Thymus (tissue), 11 donors: ENCODE measurements around the gene SH3PXD2B. TPM values are rescaled to one million over a fixed set of nuclear protein-coding genes. Genes with fewer than 3 reads are reported as not detected.
"Not testable (repeated sequence)": the region's sequence is repeated elsewhere in the genome, so short reads cannot be mapped to it uniquely, and the experiment has no call there.

Source experiments
- DNase-seq, 9 donors: peaks; one replicate each; pipeline ENCODE4 v3.0.0-alpha.2; 2013; ENCODE audit warnings: low spot score in 9 of 9, low read depth in 6 of 9, missing footprints in 1 of 9
- H3K27ac ChIP-seq, 2 donors: one replicate each; pipeline ENCODE4 v1.5.1; 2013; ENCODE audit warnings: control low read depth in 1 of 2, low read depth in 1 of 2, low read length in 1 of 2, mild to moderate bottlenecking in 1 of 2, moderate library complexity in 1 of 2
- H3K27me3 ChIP-seq, 2 donors: one replicate each; pipeline ENCODE4 v1.5.1; 2013; ENCODE audit warnings: low read length in 1 of 2; ENCODE audit not compliant: control insufficient read depth in 2 of 2, insufficient read depth in 1 of 2
- H3K36me3 ChIP-seq, 2 donors: one replicate each; pipeline ENCODE4 v1.5.1; 2013; ENCODE audit warnings: low read length in 1 of 2, mild to moderate bottlenecking in 1 of 2, moderate library complexity in 1 of 2; ENCODE audit not compliant: control insufficient read depth in 2 of 2, insufficient read depth in 2 of 2
- H3K4me1 ChIP-seq, 2 donors: one replicate each; pipeline ENCODE4 v1.5.1; 2013; ENCODE audit warnings: low read length in 2 of 2; ENCODE audit not compliant: control insufficient read depth in 2 of 2, insufficient read depth in 2 of 2
- H3K4me3 ChIP-seq, 2 donors: one replicate each; pipeline ENCODE4 v1.5.1; 2013; ENCODE audit warnings: low read length in 2 of 2, control low read depth in 1 of 2, mild to moderate bottlenecking in 1 of 2
- H3K9me3 ChIP-seq, 2 donors: one replicate each; pipeline ENCODE4 v1.5.1; 2013; ENCODE audit warnings: low read length in 1 of 2, mild to moderate bottlenecking in 1 of 2; ENCODE audit not compliant: control insufficient read depth in 2 of 2, insufficient read depth in 1 of 2
- WGBS: extraction: QIAGEN DNeasy Blood & Tissue Kit; methylation state at CpG from one replicate; pipeline ENCODE4 v1.1.7; 2013; 5-methylcytosine and 5-hydroxymethylcytosine counted together
- polyA plus RNA-seq: library from polyadenylated mRNA; stranded (reverse); fragments of 200-250 nt; gene quantifications from one replicate; pipeline ENCODE4 v1.2.3, GENCODE V29; 2013
- total RNA-seq: library from RNA; stranded (reverse); fragments of 120-200 nt; gene quantifications from one replicate; pipeline ENCODE4 v1.2.4, GENCODE V29; 2013
- donor health status: healthy.

SH3PXD2B gene
- total and polyA plus RNA-seq, 2 donors = 3.2 to 7.3 TPM

DNA sequence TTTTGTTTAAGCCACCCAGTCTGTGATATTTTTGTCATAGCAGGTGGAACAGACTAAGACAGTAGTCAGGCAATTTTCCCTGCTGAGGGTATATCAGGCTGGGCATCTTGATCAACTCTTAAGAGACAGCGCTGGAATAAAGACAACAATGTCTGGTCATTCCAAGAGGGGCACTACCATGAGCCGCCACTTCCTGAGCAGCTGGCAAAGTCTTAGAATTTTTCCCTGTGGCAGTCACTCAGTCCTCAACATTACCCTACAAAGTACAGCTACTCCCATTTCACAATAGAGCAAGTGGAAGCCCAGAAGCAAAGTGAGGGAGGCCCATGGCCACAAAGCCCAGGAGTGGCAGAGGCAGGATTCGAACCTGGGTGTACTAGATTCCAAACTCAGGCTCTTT is 74.8 kb downstream of the SH3PXD2B start:
- no peaks in the 10 kb centered on the region for H3K27me3 ChIP-seq
- WGBS = 78% methylated on average over 3 of the region's 3 CpGs
- H3K27ac ChIP-seq = no peak overlapping the region
- no peaks in the 10 kb centered on the region for H3K9me3 ChIP-seq
- no peaks in the 10 kb centered on the region for H3K36me3 ChIP-seq
- no peak for DNase-seq
- no peak overlapping the region for H3K4me3 ChIP-seq
- H3K4me1 ChIP-seq = peaks cover 0 to 4% of the 10 kb centered on the region in 2 donors

DNA sequence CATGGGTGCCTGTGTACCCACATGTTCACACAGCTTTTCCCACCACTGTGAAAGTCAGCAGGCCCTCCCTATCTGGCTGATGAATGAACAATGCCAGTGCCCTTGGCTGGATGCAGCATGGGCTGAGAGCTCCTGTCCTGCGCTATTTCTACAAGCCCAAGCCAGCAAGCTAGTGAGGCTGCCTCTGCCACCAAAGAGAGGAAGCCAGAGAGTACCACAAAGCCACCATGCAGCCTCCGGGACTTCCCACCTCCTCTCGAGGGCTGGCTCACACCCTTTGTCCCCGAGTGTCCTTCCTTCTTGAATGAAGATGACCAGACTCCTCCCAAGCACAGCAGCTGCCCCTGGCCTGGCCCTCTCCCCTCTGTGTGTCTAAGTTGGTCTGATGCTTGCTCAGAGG is 76.5 kb downstream of the SH3PXD2B start:
- Histone ChIP-seq H3K9me3 (no peaks in the 10 kb centered on the region), H3K36me3 (no peaks in the 10 kb centered on the region), H3K27me3 (no peaks in the 10 kb centered on the region), H3K27ac (no peak overlapping the region), H3K4me1 (peaks cover 0 to 4% of the 10 kb centered on the region in 2 donors), H3K4me3 (no peak overlapping the region)
- 36% methylated on average over 4 of the region's 4 CpGs for WGBS
- no peak for DNase-seq

DNA sequence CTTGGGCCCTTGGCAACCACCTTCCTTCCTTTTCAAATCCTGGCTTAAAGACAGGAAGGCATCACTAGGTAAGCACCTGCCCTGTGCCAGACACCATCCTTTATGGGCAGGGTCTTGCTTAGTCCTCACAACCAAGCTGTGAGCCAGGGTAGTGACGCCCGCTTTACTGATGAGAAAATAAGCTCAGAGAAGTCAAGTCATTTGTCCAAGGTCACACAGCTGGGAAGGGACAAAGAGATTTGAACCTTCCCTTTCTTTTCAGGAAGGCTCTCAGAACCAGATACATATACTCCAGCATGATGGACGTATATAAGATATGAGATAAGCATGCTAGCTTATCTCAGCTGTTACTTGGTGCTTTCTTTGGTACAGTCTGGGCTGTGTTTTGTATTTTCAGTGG is 76.9 kb downstream of the SH3PXD2B start:
- no peaks in the 10 kb centered on the region for H3K9me3 ChIP-seq
- no peaks in the 10 kb centered on the region for H3K27me3 ChIP-seq
- WGBS = 95% methylated on average over 3 of the region's 3 CpGs
- H3K36me3 ChIP-seq = no peaks in the 10 kb centered on the region
- peaks cover 0 to 4% of the 10 kb centered on the region in 2 donors for H3K4me1 ChIP-seq
- DNase-seq = no peak
- H3K4me3 ChIP-seq = no peak overlapping the region
- H3K27ac ChIP-seq = no peak overlapping the region

DNA sequence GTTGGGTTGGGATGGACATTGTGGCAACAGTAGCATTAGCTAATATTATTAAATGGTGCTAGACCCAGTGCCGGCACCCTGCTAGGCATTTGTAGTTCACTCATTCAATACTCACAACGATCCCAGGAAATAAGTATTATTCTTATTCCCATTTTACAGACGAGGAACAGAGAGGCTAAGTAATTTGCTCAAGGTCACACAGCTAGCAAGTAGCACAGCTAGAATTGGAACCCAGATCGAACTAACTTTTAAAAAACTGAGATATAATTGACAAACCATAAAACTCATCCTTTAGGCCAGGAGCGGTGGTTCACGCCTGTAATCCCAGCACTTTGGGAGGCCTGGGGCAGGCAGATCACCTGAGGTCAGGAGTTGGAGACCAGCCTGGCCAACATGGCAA is 79.5 kb downstream of the SH3PXD2B start:
- no peaks in the 10 kb centered on the region for H3K36me3 ChIP-seq
- no peaks in the 10 kb centered on the region for H3K27me3 ChIP-seq
- H3K4me3 ChIP-seq = no peak overlapping the region
- no peaks in the 10 kb centered on the region for H3K4me1 ChIP-seq
- H3K27ac ChIP-seq = no peak overlapping the region
- WGBS = 97% methylated on average over 6 of the region's 6 CpGs
- no peak for DNase-seq
- H3K9me3 ChIP-seq = peaks cover 0 to 3% of the 10 kb centered on the region in 2 donors

DNA sequence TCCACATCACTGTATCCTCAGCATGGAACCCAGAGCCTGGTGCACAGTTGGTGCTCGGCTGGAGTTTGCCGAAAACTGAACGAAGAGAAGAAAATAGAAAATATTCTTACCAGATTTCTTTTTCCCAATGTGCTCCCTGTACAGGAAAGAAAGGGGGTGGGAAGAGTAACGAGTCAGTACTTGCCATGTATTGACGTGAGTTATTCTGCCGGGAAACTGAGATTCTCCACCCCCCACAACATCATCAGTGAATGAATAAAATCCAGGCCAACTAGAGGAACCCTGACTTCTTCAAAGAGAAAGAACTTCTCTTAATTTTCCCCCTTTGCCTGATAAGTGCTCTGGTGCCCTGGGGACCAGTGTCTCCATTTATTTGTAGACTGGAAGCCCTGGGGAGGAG is 80.6 kb downstream of the SH3PXD2B start:
- WGBS = 96% methylated on average over 6 of the region's 6 CpGs

DNA sequence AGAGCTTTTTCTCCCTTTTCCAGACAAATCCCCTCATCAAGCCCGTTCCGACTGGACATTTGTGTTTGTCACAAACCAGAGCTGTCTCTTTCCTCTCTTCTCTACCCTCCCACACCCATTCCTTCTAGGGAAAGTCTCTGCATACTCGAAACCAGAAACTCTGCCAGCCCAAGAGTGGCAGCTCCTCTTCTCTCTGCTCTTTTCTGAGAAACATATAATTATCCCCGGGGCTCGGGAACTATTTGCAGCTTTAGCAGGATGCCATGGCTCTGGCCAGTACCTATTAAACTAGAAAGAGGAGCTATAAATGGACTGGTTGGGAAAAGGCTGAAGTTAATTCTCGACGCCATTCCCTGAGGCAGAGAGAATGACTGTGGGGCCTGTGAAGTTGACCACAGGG is 82.6 kb downstream of the SH3PXD2B start:
- no peaks in the 10 kb centered on the region for H3K36me3 ChIP-seq
- no peak overlapping the region for H3K27ac ChIP-seq
- H3K27me3 ChIP-seq = no peaks in the 10 kb centered on the region
- no peaks in the 10 kb centered on the region for H3K4me1 ChIP-seq
- peaks cover 0 to 8% of the 10 kb centered on the region in 2 donors for H3K9me3 ChIP-seq
- WGBS = 97% methylated on average over 7 of the region's 7 CpGs
- no peak overlapping the region for H3K4me3 ChIP-seq
- DNase-seq = no peak

More for the DNA sequence above, 80.6 kb downstream of the SH3PXD2B start:
- H3K4me1 ChIP-seq = no peaks in the 10 kb centered on the region
- H3K27ac ChIP-seq = no peak overlapping the region
- H3K27me3 ChIP-seq = no peaks in the 10 kb centered on the region
- H3K4me3 ChIP-seq = no peak overlapping the region
- H3K36me3 ChIP-seq = no peaks in the 10 kb centered on the region
- H3K9me3 ChIP-seq = peaks cover 0 to 3% of the 10 kb centered on the region in 2 donors
- no peak for DNase-seq

DNA sequence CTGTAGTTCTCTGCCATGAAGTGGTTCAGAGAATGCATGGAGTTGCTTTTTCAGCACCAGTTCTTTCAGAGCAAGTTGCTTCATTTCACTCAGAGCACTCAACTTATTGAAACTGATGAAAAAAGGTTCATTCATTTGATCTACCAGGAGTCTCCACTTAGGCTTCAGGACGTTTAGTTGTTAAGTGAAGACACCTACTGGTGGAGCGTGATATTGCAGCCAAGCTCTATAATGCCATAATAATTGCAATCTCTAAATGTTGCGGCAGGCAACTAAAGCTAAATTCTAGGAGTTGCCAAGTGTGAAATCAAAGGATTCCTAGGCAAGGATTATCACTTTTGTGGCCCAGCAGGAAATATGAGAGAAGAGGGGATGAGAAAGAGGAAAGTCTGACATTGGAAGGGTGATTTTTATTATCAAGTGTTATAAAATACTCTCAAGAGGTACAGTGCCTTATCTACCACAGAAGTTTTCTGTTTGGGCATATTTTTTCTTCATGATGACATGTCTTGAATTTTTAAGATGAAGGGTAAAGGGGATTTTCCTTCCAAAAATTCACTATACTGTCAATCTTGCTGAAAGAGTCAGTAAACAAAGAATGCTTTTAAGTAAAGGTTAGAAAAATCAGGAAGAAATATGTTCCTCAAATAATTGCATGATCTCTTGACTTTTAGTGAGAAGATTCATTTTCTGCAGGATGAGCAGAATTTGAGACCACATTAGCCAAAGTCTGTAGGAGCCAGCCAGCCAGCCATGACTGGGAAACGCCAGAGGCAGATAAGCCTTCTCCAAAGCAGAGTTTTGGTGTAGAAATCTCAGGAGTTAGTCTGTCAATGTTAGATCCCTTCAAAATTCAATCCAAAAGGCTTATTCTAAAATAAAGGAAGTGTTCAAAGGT is 83.4 kb downstream of the SH3PXD2B start:
- Histone ChIP-seq H3K4me1 (no peaks in the 10 kb centered on the region), H3K9me3 (peaks cover 0 to 8% of the 10 kb centered on the region in 2 donors), H3K27me3 (no peaks in the 10 kb centered on the region), H3K36me3 (no peaks in the 10 kb centered on the region), H3K4me3 (no peak overlapping the region), H3K27ac (no peak overlapping the region)
- DNase-seq = peak in 1 of 9 donors; percentile 12
- 68% methylated on average over 4 of the region's 4 CpGs for WGBS

DNA sequence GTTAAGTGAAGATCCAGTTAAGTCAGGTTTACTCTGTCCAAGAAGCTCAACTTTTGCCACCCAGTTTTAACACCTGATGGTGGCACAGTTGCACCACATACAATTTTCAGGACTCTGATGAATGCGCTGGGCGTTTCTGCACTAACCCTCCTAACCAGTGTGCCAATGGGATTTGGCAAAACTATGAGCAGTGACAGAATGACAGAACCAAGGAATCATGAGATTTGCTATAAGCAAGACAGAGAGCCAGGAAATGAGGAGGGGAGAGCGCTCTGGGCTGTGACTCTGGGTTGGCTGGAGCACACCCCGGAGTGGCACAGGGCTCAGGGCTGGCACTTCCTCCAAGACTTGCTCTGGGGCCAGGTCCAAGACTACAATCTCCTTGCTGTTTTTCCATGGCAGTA is 84.1 kb downstream of the SH3PXD2B start:
- WGBS = 97% methylated on average over 4 of the region's 4 CpGs
- Histone ChIP-seq H3K27me3 (no peaks in the 10 kb centered on the region), H3K9me3 (peaks cover 0 to 8% of the 10 kb centered on the region in 2 donors), H3K27ac (no peak overlapping the region), H3K4me3 (no peak overlapping the region), H3K36me3 (no peaks in the 10 kb centered on the region), H3K4me1 (no peaks in the 10 kb centered on the region)
- DNase-seq = no peak

DNA sequence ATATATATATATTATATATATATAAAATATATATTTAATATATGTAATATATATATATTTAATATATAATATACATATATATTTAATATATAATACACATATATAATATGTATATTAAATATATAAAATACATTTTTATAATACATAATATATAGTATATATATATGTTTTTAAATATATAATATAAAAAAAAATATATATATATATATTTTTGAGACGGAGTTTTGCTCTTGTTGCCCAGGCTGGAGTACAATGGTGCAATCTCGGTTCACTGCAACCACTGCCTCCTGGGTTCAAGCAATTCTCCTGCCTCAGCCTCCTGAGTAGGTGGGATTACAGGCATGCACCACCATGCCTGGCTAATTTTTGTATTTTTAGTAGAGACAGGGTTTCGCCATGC is 85.6 kb downstream of the SH3PXD2B start:
- WGBS = 98% methylated on average over 3 of the region's 3 CpGs
- not testable (repeated sequence) for H3K27me3 ChIP-seq, H3K9me3 ChIP-seq, H3K4me3 ChIP-seq, H3K4me1 ChIP-seq, H3K36me3 ChIP-seq, H3K27ac ChIP-seq, DNase-seq
